Stimulated activated CD4-positive, alpha-beta T cell treated with anti-CD3 and anti-CD28 coated beads, Interleukin-15, amount 100 ng/mL, for 1 hour (primary cell): ENCODE measurements around the gene NAP1L1.
"Not testable (repeated sequence)": the region's sequence is repeated elsewhere in the genome, so short reads cannot be mapped to it uniquely, and the experiment has no call there.

Experiments
- DNase-seq, 2 donors: peaks; one replicate each; pipeline ENCODE4 v3.0.0-alpha.2; 2020; ENCODE audit warnings: low read depth in 1 of 2, low spot score in 1 of 2

NAP1L1 gene

GRCh38 chr12:75994069-75994740, 90.3 kb downstream of the NAP1L1 start:
- no peak for DNase-seq

- DNase-seq, result no peak
These were observed 92.7 kb downstream of the NAP1L1 start for GRCh38 chr12:75991753-75992152.

- DNase-seq, result no peak
These were observed 94.1 kb downstream of the NAP1L1 start for GRCh38 chr12:75990189-75990912.

GRCh38 chr12:75987709-75988108, 96.8 kb downstream of the NAP1L1 start:
- not testable (repeated sequence) for DNase-seq
